NCI-H2107 treated with DMSO at 0.1 percent for 48 hours (cell line): Measurements from ENCODE around the gene DSE.

Experiments used
- DNase-seq: peaks from one replicate; lab custom pipeline; 2025; ENCODE audit not compliant: unreplicated experiment; lab: John Stamatoyannopoulos, UW

DSE gene

DNA sequence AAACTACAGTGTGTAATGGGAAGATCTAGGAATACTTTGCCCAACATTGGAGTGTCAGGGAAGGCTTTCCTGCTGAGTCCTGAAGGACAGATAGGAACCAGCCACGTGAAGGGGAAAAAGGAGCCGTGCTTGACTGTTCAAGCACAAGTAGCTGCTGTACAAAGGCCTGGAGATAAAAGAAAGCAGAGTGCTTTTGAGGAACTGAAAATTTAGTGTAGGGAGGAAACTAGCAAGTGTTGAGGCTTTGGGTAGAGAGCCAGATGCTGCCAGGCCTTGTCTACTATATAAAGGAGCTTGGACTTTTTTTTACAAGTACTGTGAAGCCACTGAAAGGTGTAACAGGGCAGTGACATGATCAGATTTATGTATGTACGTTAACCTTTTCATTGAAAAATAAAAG lies 39.0 kb downstream of the DSE start:
- DNase-seq = no peak

DNA sequence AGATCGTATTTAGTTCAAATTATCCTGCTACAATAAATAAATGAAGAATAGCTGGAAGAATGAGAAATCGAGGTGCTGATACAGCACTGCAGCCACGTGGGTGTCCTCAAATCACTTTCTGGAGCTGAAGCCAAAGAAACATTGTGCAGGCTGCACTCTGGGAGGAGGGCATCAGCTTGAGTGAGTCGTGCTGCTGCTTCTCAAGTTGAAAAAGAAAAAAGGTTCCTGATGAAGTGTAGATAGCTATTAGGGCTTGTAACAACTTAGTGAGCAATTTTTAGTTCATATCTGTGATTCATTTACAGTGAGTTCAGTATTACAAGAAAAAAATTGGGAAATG lies 40.5 kb downstream of the DSE start:
- DNase-seq = no peak

DNA sequence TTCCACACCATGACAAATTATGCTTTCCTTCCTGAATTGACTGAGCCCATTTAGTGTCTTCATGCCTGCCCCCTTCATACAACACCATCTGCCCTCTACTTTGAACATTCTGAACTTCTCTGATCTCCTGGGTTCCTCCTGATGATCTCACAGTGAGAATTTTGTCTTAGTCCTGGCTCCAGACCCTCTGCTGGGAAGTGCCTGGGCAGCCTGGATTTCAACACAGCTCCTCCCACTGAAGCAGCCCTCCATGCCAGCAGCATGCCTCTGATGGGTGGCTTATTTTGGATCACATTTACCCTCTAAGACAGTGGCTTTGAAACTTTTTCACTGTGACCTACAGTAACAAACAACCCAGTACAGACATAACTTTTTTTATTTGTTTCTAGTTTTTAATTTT lies 41.5 kb downstream of the DSE start:
- no peak for DNase-seq

DNA sequence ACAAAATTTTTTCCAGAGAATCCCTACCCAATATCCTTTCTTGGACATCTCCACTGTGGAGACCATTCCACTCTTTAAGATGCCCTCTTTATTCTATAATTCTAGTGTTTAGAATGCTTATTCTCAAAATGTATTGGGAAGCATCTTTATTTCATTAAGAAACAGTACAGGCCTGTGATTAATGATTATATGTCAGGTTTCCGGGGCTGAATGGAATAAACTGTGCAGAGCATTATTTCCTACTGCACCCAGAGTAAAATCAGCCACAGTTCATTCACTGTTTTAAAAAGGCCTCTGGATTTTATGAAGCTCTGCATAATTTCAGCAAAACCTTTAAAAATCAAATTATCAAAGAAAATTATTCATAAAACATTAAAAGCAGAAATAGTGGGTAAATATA lies 42.6 kb downstream of the DSE start:
- no peak for DNase-seq

DNA sequence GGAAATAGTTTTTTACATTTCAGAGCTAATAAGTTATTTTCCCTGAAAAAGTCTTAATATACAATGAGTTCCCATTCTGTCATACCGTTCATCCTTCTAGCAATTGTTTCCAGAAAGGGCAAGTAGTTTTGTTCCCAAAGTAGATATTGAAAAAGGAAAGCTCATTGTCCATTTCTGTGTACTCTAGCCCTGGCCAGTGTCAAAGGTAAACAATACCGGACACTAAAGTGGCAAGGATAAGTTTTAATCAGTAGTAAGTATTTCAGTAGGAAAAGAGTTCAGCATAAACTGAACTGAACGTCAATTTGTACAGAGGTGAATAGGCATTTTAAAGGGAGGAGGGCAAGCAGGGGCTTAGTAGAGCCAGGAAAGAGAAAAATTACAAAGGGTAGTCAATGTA lies 46.9 kb downstream of the DSE start:
- no peak for DNase-seq

DNA sequence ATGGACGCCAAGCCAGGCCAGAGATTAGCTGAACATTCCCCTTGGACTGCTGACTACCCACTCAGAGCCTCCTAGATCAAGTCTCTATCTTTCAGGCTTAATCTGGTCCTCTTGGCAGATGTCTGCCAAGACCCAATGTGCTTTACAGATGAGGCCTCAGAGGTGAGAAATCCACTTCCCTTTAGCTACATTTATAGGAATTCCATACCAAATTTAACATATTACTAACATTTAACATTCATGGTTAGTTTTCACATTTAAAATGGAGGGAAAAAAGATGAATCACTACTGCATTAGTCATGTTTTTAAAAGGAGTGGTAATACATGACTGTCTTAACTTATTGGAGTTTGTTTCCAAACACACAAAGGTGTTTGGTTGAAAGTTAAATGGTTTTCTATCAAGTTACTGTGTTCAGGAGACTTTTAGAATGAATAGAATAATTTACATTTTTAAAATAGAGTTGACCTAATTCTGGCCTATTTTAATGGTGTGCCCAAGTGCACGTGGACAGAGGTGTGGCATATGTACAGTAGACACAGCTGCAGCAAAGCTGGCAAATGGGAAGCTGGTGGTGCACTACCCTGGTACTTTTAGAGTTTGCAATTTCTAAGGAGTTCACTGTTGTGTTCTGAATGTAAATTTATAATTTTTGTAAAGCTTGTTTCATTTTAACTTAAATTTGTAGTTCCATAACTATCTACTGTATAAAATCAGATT lies 48.5 kb downstream of the DSE start:
- no peak for DNase-seq

DNA sequence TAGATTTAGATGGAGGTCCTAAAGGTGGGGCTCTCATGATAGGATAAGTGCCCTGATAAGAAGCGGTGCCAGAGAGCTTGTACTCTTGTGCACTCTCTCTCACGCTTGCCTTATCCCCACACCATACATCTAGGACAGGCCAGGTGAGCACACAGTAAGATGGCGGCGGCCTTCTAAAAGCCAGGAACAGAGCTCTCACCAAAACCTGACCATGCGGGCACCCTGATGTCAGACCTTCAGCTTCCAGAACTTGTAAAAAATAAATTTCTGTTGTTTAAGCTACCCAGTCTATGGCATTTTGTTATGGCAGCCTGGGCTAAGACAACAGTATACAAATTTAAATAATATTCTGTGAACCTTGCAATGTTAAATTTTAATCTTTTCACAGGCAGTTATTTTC lies 49.6 kb downstream of the DSE start:
- DNase-seq = no peak

DNA sequence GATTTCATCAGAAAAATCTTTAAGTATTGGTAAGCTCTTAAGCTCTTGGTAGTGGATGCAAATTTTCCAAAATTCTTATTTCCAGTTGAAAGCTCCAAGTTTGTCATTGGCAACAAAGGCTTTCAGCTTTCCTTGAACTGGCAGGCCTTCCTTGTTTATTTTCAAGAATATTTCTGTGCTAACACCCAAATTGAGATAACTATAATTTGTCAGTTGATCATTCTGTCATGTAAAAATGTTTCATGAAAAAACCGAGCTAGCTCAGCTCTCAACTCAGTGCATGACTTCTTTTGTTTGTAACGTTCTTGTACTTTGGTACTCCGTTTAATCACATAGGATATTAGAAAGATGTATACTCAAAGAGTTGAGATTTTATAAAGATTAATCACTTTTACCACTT lies 51.5 kb downstream of the DSE start:
- no peak for DNase-seq

DNA sequence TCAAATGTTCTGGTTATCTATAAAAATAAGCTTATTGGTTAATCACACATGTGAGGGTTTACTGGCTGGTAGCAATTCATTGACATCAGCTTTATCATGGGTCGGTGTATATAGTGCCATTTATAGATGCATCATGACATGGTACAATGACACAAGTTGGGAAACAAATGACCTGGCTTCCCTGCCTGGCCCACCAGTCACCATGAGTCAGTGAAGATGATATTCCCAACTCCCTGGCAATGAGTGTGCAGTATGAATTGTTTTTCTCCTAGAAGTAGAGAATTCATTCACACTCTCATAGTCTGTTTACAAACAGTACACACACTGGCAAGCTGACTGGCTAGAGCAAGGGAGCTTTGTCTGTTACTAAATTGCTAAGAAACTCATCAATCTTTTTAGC lies 53.3 kb downstream of the DSE start:
- DNase-seq = no peak

DNA sequence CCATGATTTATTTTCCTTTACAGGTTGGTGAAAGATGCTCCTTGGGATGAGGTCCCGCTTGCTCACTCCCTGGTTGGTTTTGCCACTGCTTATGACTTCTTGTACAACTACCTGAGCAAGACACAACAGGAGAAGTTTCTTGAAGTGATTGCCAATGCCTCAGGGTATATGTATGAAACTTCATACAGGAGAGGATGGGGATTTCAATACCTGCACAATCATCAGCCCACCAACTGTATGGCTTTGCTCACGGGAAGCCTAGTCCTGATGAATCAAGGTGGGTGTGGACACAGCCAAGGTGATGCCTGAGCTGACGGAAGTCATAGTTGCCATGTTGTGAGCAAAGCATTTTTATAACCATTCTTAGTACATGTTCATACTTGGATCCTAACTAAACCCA lies 55.8 kb downstream of the DSE start:
- no peak for DNase-seq

DNA sequence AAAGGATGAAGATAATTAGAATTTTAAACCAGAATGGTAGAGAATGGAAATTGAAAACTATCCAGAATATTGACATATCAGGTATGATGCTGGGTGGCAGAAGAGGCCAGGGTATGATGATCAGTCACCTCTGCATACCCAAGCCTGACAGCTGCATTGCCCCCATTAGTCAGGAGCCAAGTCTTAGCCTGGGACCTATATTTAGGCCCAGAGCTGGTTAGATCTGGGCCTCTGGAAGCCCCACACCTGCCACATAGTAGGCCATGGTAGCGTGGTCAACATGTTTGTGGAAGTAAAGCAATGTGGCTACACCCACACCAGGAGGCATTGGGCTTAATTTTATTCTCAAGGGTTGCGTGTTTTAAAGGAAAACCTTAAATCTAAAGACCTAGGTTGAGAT lies 58.4 kb downstream of the DSE start:
- DNase-seq = no peak

DNA sequence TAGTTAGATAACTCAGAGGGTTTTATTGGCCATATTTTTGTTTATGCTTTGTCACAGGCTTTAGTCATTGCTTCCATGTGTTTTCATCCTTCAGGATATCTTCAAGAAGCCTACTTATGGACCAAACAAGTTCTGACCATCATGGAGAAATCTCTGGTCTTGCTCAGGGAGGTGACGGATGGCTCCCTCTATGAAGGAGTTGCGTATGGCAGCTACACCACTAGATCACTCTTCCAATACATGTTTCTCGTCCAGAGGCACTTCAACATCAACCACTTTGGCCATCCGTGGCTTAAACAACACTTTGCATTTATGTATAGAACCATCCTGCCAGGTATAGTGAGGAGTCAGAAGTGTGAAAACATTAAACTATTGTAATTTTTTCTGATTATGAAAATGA lies 60.1 kb downstream of the DSE start:
- DNase-seq = no peak

DNA sequence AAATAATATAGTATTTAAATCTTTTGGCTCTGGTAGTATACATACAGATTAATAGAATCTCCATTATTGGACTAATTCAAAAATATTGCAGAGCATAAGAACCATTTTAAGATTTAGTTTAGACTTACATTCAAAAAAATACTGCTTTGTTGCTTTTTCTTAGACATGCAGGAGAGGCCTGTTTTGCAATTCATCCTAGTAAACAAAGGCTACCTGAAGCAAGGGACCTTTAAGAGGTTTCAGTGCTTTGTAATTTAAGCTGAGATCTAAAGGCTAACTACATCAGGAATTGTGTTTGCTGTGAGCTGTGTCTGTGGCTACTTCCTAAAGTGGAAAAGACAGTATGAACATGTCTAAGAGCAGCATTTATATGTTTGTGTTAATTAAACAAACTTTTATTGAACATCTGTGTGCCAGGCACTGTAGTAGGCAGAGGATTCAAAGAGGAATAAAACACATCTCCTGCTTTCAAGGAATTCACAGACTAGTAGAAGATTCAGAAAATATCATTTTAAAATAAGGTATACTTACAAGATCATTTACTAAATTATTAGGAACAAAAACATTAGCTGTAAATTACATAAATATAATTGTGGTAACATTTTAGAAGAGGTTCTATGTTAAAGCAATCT lies 61.3 kb downstream of the DSE start:
- no peak for DNase-seq

DNA sequence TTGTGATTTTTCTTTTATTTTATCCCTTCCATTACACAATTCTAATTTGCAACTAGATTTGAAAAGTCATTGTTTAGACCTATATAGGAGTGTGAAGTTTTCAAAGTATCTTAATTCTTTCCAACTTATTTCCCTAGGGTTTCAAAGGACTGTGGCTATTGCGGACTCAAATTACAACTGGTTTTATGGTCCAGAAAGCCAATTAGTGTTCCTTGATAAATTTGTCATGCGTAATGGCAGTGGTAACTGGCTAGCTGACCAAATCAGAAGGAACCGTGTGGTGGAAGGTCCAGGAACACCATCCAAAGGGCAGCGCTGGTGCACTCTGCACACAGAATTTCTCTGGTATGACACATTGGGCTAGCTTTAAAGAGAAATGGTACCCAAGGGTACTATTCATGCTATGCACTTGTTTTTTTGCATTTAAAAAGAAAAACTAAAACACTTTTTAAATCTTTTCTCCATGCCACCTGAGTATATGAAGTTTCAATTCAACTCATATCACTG lies 62.5 kb downstream of the DSE start:
- no peak for DNase-seq

DNA sequence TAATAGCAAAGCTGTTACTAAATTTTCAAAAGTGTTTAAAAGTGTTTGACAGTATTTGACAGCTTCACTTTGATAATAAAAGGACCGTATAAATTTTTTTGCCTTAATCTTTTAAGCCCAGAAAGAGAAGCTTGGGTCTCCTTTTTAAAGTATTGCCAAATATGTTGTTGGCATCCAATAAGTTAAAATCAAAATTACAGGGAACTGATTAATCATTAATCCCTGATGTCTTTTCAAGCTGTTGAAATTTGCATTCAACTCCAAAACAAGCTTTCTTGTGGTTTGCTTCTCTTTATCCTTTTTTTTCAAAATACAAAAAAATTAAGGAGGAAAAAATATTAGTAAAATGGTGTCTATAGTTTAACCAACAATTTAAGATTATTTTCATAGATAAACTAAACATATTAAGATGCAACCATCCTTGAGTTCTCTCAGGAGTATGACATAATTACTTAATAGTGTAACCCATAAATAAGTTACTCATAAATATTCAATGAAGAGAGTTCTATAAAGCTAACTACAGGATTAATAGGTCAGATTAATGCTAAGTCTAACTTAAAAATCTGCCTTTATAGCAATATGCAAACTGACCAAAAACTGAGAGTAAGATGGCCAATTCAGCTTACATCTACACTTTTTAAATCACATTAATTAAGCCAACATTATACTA lies 63.4 kb downstream of the DSE start:
- no peak for DNase-seq

DNA sequence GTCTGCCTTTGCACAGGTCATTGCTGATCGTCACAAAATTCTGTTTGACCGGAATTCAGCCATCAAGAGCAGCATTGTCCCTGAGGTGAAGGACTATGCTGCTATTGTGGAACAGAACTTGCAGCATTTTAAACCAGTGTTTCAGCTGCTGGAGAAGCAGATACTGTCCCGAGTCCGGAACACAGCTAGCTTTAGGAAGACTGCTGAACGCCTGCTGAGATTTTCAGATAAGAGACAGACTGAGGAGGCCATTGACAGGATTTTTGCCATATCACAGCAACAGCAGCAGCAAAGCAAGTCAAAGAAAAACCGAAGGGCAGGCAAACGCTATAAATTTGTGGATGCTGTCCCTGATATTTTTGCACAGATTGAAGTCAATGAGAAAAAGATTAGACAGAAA lies 65.8 kb downstream of the DSE start:
- DNase-seq = no peak

DNA sequence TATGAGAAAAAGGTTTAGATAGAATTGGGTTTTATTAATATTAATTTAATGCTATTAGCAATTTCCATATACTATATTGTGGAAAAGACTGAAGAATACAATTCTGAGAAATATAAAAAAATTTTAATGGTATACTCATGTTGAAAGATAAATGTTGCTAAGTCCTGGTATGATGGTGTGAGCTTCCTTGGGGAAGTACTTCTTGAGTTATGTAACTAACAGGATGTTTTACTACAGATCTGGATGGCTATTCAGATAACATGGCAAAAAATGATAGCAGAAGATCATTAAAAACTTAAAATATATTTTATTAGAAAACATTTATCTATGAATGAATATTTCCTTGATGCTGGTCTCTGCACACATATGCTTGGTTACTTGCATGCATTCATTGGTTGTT lies 66.9 kb downstream of the DSE start:
- DNase-seq = no peak

DNA sequence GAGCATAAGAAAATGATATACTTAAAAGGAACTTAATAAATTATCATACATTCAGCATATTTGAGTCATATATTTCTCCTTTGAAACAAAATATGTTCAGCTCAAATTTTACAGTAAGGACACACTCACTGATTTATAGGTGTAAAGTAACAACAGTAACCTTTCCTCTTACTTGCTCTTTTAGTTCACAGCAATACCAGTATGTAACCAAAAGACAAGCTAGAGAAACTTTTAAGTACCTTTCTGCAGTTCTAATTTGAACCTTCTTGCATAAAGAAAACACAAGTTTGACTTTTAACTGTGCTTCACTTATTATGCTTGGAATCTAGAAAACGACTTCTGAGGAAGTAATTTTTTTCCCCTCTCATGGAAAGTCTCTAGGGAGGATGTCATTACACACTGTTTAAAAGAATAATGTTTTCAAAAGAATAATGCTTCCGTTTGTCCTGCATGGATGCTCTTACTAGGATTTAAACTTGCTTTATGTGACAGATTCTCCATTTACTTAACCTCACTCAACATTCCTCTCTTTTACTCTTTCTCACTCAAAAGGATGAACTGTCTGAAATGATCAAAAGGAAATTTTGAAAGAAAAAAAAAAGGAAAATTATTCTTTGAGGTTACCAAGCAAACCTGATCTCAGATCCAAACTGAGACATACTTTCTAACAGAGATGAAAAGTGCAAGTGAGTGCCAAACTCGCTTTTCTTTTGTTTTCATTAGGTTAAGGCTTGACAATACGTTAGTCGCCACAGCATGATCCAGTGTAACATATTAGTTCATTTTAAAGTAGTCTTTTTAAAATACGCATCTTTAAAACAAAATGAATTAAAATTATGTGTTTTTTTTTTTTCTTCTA lies 68.1 kb downstream of the DSE start:
- no peak for DNase-seq

DNA sequence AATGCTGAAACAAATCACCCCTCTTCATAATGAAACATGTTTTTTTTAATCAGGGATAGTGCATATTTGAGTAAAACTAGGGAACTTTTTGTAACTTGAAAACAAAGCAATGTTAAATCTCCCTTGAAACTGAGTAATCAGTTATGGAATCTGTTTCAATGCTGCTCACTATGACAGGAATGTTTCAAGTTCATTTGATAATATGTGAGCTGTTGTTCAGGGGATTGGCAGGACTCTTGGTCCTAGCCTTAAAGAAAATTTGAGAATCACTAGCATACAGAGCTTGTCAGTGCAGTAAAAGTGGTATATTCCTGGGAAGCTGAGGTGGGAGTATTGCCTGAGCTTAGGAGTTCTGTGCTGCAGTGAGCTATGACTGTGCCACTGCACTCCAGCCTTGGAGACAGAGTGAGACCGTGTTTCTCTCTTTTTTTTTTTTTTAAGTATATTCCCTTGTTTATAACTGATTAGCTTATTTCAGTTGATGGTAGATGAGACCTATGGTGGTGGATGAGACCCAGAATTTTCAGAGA lies 68.8 kb downstream of the DSE start:
- no peak for DNase-seq

DNA sequence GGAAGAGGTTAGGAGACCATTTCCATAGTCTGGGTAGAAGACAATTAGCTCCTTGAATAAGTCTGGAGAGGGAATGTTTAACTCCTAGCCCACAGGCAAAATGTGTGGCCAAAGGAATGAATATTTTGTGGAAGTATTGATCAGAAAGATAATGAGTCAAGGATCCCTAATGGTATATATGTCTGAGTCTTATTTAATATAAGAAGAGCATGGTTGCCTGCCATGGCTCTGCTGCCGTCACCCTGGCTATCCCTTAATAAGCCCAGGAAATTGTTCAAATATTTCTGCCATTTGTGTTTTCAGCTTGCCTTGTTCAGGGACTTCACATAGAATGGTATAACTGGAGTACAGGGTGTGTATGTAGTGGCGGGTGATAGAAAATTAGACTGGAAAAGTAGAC lies 72.4 kb downstream of the DSE start:
- no peak for DNase-seq

DNA sequence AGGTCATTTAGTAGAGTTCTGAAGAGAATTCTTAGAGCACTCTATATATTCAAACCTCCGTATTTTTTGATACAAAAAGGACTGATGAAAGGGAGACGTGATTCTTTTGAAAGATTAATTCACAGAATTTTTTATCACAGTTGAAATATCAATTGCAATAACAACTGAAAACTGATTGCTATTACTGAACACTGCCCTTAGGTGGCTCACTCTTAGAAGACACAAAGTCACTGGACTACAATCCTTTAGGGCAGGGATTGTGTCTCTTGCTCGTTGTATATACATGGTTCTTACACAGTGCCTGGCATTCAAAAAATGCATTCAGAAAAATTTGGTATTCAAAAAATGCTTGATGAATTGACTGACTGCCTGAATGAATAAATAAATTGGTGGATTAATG lies 73.3 kb downstream of the DSE start:
- peak; percentile 15 for DNase-seq
